ENCODE data around the gene SLC6A18.
"Not testable (repeated sequence)": the region's sequence is repeated elsewhere in the genome, so short reads cannot be mapped to it uniquely, and the experiment has no call there.

GRCh38 chr5:1284336-1284970, 59.3 kb downstream of the SLC6A18 start:
- TF ChIP-seq, protein P1, sequence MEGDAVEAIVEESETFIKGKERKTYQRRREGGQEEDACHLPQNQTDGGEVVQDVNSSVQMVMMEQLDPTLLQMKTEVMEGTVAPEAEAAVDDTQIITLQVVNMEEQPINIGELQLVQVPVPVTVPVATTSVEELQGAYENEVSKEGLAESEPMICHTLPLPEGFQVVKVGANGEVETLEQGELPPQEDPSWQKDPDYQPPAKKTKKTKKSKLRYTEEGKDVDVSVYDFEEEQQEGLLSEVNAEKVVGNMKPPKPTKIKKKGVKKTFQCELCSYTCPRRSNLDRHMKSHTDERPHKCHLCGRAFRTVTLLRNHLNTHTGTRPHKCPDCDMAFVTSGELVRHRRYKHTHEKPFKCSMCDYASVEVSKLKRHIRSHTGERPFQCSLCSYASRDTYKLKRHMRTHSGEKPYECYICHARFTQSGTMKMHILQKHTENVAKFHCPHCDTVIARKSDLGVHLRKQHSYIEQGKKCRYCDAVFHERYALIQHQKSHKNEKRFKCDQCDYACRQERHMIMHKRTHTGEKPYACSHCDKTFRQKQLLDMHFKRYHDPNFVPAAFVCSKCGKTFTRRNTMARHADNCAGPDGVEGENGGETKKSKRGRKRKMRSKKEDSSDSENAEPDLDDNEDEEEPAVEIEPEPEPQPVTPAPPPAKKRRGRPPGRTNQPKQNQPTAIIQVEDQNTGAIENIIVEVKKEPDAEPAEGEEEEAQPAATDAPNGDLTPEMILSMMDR (IDR thresholded peaks at IDR 0.05; ENCODE audit: insufficient read depth, low read length, poor library complexity, severe bottlenecking), result not testable (repeated sequence)
- TF ChIP-seq EZH2phosphoT487 (conservative IDR thresholded peaks at IDR 0.05; ENCODE audit: low read length), result not testable (repeated sequence)

Data from SU-DHL-6 (cell line).